Kidney (tissue), 14 donors: ENCODE results near the gene RIOK1. TPM values are rescaled to one million over a fixed set of nuclear protein-coding genes. Genes with fewer than 3 reads are reported as not detected.

ENCODE experiments used
- DNase-seq, 5 donors: peaks; one replicate each; pipeline ENCODE4 v3.0.0-alpha.2; 2013 to 2020
- FAIRE-seq: peaks from 2 replicates; lab custom pipeline; 2012; peaks lifted over from hg19 to GRCh38; lab: Jason Lieb, UNC
- H3K27ac ChIP-seq, 2 donors: one replicate each; pipeline ENCODE4 v1.7.0; 2013; ENCODE audit warnings: low read depth in 2 of 2, low read length in 2 of 2, inconsistent platforms in 1 of 2
- H3K27me3 ChIP-seq: one replicate; pipeline ENCODE4 v1.7.1; 2013; ENCODE audit warnings: low read length, inconsistent platforms; ENCODE audit not compliant: control insufficient read depth, insufficient read depth
- H3K36me3 ChIP-seq, 3 donors: one replicate each; pipeline versions ENCODE4 v1.7.0 to v1.7.1; 2013; ENCODE audit warnings: low read length in 3 of 3, control low read depth in 1 of 3, inconsistent platforms in 1 of 3; ENCODE audit not compliant: insufficient read depth in 3 of 3, control insufficient read depth in 2 of 3
- H3K4me1 ChIP-seq, 3 donors: one replicate each; pipeline versions ENCODE4 v1.7.0 to v1.7.1; 2013; ENCODE audit warnings: low read length in 3 of 3, inconsistent platforms in 1 of 3, low read depth in 1 of 3; ENCODE audit not compliant: control insufficient read depth in 2 of 3, insufficient read depth in 2 of 3
- H3K4me3 ChIP-seq, 3 donors: one replicate each; pipeline versions ENCODE4 v1.7.0 to v1.8.1; 2013; ENCODE audit warnings: low read length in 3 of 3, control low read depth in 1 of 3, inconsistent platforms in 1 of 3
- H3K9ac ChIP-seq, 3 donors: one replicate each; pipeline versions ENCODE4 v1.7.0 to v1.7.1; 2013; ENCODE audit warnings: low read length in 3 of 3, control low read depth in 1 of 3, inconsistent platforms in 1 of 3
- H3K9me3 ChIP-seq, 3 donors: one replicate each; pipeline versions ENCODE4 v1.7.0 to v1.7.1; 2013; ENCODE audit warnings: low read length in 3 of 3, control low read depth in 1 of 3, inconsistent platforms in 1 of 3; ENCODE audit not compliant: control insufficient read depth in 2 of 3, insufficient read depth in 1 of 3
- intact Hi-C: fragments of 100-400 bp; cut with DNase I; formaldehyde crosslinking; loops from one replicate; pipeline ENCODE4 v1.11.1; 2022
- polyA plus RNA-seq: library from polyadenylated mRNA; stranded (reverse); fragments of 350-450 nt; fragmentation: Illumina TruSeq; extraction: RNeasy Lipid Tissue Mini Kit (QIAGEN cat#74804); gene quantifications from one replicate; pipeline ENCODE4 v1.2.3, GENCODE V29; 2014; ENCODE audit warnings: low read depth, low replicate concordance; ENCODE audit not compliant: insufficient read depth
- total RNA-seq: library from RNA; stranded (reverse); fragmentation: NEBNext Ultra II Directional; extraction: Animal tissue kit (Norgen Biotek cat#: 25700); gene quantifications from one replicate; pipeline ENCODE4 v1.2.1, GENCODE V29; 2021
- TF ChIP-seq, protein P1 (sequence below): IDR thresholded peaks from 3 replicates; pipeline ENCODE4 v1.5.1; 2012; ENCODE audit warnings: mild to moderate bottlenecking, moderate library complexity, borderline replicate concordance; ENCODE audit not compliant: insufficient read depth; ENCODE audit errors: extremely low read depth
- donor health status: control.
- donor health status: control.
- donor health status: control.
- donor health status: control.
- donor health status: control.
- donor health status: DM: yes; HTN: yes; CAD: no.
- donor health status: Normal renal cell carcinoma (clear cell type).

RIOK1 gene
- total and polyA plus RNA-seq, 2 donors from 2014 or later, result 8.5 to 19.8 TPM

DNA sequence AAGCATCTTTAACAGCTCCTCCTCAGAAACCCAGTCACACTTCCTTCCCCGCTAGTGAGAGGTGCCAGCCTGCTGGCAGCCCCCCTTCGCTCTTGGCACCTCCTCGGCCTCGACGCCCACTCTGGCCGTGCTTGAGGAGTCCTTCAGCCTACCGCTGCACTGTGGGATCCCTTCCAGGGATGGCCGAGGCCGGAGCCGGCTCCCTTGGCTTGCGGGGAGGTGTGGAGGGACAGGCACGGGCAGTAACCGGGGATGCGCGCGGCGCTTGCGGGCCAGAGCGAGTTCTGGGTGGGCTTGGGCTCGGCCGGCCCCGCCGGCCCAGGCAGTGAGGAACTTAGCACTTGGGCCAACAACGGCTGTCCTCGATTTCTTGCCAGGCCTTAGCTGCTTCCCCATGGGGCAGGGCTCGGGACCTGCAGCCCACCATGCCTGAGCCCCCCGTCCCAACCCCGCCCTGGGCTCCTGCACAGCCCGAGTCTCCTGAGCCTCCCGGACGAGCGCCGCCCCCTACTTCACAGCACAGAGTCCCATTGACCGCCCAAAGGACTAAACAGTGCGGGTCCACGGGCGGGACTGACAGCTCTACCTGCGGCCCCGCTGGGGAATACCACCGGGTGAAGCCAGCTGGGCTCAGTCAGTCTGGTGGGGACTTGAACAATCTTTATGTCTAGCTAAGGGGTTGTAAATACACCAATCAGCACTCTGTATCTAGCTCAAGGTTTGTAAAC, 51.6 kb downstream of the RIOK1 start:
- Histone ChIP-seq H3K27me3 (no peaks in the 10 kb centered on the region), H3K4me1 (no peaks in the 10 kb centered on the region), H3K4me3 (no peak overlapping the region), H3K9me3 (no peaks in the 10 kb centered on the region), H3K9ac (no peak overlapping the region), H3K27ac (no peak overlapping the region), H3K36me3 (no peaks in the 10 kb centered on the region)
- TF ChIP-seq, protein P1, sequence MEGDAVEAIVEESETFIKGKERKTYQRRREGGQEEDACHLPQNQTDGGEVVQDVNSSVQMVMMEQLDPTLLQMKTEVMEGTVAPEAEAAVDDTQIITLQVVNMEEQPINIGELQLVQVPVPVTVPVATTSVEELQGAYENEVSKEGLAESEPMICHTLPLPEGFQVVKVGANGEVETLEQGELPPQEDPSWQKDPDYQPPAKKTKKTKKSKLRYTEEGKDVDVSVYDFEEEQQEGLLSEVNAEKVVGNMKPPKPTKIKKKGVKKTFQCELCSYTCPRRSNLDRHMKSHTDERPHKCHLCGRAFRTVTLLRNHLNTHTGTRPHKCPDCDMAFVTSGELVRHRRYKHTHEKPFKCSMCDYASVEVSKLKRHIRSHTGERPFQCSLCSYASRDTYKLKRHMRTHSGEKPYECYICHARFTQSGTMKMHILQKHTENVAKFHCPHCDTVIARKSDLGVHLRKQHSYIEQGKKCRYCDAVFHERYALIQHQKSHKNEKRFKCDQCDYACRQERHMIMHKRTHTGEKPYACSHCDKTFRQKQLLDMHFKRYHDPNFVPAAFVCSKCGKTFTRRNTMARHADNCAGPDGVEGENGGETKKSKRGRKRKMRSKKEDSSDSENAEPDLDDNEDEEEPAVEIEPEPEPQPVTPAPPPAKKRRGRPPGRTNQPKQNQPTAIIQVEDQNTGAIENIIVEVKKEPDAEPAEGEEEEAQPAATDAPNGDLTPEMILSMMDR, result no peak
- DNase-seq (no peak), FAIRE-seq (no peak)
- intact Hi-C loops, result no loop called here

GRCh38 chr6:7442467-7442866, 52.9 kb downstream of the RIOK1 start:
- no peaks in the 10 kb centered on the region for H3K36me3 ChIP-seq
- intact Hi-C loops, result no loop called here
- no peak for DNase-seq
- no peak for FAIRE-seq
- no peaks in the 10 kb centered on the region for H3K9me3 ChIP-seq
- TF ChIP-seq, protein P1, result no peak
- H3K4me1 ChIP-seq, result no peaks in the 10 kb centered on the region
- no peak overlapping the region for H3K27ac ChIP-seq
- no peak overlapping the region for H3K9ac ChIP-seq
- H3K27me3 ChIP-seq, result no peaks in the 10 kb centered on the region
- H3K4me3 ChIP-seq, result no peak overlapping the region

GRCh38 chr6:7445101-7445500, 55.5 kb downstream of the RIOK1 start:
- Histone ChIP-seq H3K27me3 (no peaks in the 10 kb centered on the region), H3K4me3 (no peak overlapping the region), H3K27ac (no peak overlapping the region), H3K36me3 (no peaks in the 10 kb centered on the region), H3K9me3 (no peaks in the 10 kb centered on the region), H3K4me1 (no peaks in the 10 kb centered on the region), H3K9ac (no peak overlapping the region)
- DNase-seq, result no peak
- TF ChIP-seq, protein P1, result no peak
- intact Hi-C loops, result no loop called here
- FAIRE-seq, result no peak
